HEK293 (cell line): ENCODE results near the gene MRGPRX3.

Experiments
- KLF16 ChIP-seq: fragments of 450-650 bp; formaldehyde crosslinking; IDR thresholded peaks from 2 replicates; pipeline ENCODE4 v1.5.1; 2017; ENCODE audit warnings: missing biosample characterization, missing genetic modification characterization
- ZBTB8A ChIP-seq: fragments of 450-650 bp; formaldehyde crosslinking; IDR thresholded peaks from 2 replicates; pipeline ENCODE4 v1.5.1; 2016; ENCODE audit warnings: missing biosample characterization, missing genetic modification characterization
- ZFP3 ChIP-seq: fragments of 450-650 bp; formaldehyde crosslinking; IDR thresholded peaks from 2 replicates; pipeline ENCODE4 v1.5.1; 2016; ENCODE audit warnings: low read depth, missing biosample characterization, missing genetic modification characterization
- ZFP37 ChIP-seq: fragments of 450-650 bp; formaldehyde crosslinking; IDR thresholded peaks from 2 replicates; pipeline ENCODE4 v1.5.1; 2016; ENCODE audit warnings: missing biosample characterization, missing genetic modification characterization
- ZNF214 ChIP-seq: fragments of 450-650 bp; formaldehyde crosslinking; IDR thresholded peaks from 2 replicates; pipeline ENCODE4 v1.5.1; 2017; ENCODE audit warnings: missing biosample characterization, mild to moderate bottlenecking, missing genetic modification characterization, borderline replicate concordance
- ZNF423 ChIP-seq: fragments of 450-650 bp; formaldehyde crosslinking; IDR thresholded peaks from 2 replicates; pipeline ENCODE4 v1.5.1; 2016; ENCODE audit warnings: missing biosample characterization, missing genetic modification characterization
- ZNF776 ChIP-seq: fragments of 450-650 bp; formaldehyde crosslinking; IDR thresholded peaks from 2 replicates; pipeline ENCODE4 v1.5.0; 2017; ENCODE audit warnings: missing biosample characterization, missing genetic modification characterization, borderline replicate concordance
- ZSCAN23 ChIP-seq: fragments of 450-650 bp; formaldehyde crosslinking; IDR thresholded peaks from 2 replicates; pipeline ENCODE4 v1.5.1; 2016; ENCODE audit warnings: missing biosample characterization, missing genetic modification characterization
- TF ChIP-seq, protein P1 (sequence below): fragments of 450-650 bp; formaldehyde crosslinking; IDR thresholded peaks from 2 replicates; pipeline ENCODE4 v1.5.1; 2016; ENCODE audit warnings: missing biosample characterization, missing genetic modification characterization
- TF ChIP-seq, protein P2 (sequence below): fragments of 450-650 bp; formaldehyde crosslinking; IDR thresholded peaks from 2 replicates; pipeline ENCODE4 v1.5.1; 2016; ENCODE audit warnings: missing biosample characterization, missing genetic modification characterization

DNA sequence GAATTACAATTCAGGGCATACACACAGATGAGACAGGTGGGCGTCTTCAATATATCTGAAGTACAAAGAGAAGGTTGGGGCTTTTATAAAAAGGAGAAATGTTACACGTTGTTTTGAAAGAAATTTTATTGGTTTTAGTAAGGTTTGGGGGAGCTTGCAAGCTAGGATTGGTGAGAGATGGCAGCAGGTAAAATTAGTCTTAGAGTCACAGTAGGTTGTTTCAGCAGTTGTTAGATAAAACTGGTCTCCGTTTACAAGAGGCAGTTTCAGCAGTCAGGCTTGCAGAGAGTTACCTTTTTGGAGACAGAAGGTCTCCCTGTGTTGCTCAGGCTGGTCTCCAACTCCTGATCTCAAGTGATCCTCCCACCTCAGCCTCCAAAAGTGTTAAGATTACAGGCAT is 24.1 kb upstream of the MRGPRX3 start:
- TF ChIP-seq, protein P1, sequence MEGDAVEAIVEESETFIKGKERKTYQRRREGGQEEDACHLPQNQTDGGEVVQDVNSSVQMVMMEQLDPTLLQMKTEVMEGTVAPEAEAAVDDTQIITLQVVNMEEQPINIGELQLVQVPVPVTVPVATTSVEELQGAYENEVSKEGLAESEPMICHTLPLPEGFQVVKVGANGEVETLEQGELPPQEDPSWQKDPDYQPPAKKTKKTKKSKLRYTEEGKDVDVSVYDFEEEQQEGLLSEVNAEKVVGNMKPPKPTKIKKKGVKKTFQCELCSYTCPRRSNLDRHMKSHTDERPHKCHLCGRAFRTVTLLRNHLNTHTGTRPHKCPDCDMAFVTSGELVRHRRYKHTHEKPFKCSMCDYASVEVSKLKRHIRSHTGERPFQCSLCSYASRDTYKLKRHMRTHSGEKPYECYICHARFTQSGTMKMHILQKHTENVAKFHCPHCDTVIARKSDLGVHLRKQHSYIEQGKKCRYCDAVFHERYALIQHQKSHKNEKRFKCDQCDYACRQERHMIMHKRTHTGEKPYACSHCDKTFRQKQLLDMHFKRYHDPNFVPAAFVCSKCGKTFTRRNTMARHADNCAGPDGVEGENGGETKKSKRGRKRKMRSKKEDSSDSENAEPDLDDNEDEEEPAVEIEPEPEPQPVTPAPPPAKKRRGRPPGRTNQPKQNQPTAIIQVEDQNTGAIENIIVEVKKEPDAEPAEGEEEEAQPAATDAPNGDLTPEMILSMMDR (tag by site-specific recombination) = no peak
- TF ChIP-seq ZNF423 = no peak
- no peak for TF ChIP-seq ZSCAN23
- no peak for TF ChIP-seq KLF16 (tag by site-specific recombination)
- TF ChIP-seq, protein P2, sequence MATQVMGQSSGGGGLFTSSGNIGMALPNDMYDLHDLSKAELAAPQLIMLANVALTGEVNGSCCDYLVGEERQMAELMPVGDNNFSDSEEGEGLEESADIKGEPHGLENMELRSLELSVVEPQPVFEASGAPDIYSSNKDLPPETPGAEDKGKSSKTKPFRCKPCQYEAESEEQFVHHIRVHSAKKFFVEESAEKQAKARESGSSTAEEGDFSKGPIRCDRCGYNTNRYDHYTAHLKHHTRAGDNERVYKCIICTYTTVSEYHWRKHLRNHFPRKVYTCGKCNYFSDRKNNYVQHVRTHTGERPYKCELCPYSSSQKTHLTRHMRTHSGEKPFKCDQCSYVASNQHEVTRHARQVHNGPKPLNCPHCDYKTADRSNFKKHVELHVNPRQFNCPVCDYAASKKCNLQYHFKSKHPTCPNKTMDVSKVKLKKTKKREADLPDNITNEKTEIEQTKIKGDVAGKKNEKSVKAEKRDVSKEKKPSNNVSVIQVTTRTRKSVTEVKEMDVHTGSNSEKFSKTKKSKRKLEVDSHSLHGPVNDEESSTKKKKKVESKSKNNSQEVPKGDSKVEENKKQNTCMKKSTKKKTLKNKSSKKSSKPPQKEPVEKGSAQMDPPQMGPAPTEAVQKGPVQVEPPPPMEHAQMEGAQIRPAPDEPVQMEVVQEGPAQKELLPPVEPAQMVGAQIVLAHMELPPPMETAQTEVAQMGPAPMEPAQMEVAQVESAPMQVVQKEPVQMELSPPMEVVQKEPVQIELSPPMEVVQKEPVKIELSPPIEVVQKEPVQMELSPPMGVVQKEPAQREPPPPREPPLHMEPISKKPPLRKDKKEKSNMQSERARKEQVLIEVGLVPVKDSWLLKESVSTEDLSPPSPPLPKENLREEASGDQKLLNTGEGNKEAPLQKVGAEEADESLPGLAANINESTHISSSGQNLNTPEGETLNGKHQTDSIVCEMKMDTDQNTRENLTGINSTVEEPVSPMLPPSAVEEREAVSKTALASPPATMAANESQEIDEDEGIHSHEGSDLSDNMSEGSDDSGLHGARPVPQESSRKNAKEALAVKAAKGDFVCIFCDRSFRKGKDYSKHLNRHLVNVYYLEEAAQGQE = no peak
- no peak for TF ChIP-seq ZBTB8A (tag by site-specific recombination)
- no peak for TF ChIP-seq ZFP3 (tag by site-specific recombination)
- TF ChIP-seq ZNF776 (tag by site-specific recombination) = no peak
- no peak for TF ChIP-seq ZNF214 (tag by site-specific recombination)
- TF ChIP-seq ZFP37 (tag by site-specific recombination) = no peak
